Measurements from ENCODE around the gene WFDC8.

GRCh38 chr20:45515147-45515913, 63.8 kb downstream of the WFDC8 start, which contains the start of gene SPINT3:
- no peak for TF ChIP-seq CTCF (IDR thresholded peaks at IDR 0.05; ENCODE audit: low read depth, low read length, poor library complexity, severe bottlenecking)
- no peak for TF ChIP-seq EZH2phosphoT487 (IDR thresholded peaks at IDR 0.05; ENCODE audit: borderline replicate concordance, low read length)

Measured in DOHH2 (cell line).